ENCODE results near the gene EIF4A3.

The EIF4A3 gene

DNA sequence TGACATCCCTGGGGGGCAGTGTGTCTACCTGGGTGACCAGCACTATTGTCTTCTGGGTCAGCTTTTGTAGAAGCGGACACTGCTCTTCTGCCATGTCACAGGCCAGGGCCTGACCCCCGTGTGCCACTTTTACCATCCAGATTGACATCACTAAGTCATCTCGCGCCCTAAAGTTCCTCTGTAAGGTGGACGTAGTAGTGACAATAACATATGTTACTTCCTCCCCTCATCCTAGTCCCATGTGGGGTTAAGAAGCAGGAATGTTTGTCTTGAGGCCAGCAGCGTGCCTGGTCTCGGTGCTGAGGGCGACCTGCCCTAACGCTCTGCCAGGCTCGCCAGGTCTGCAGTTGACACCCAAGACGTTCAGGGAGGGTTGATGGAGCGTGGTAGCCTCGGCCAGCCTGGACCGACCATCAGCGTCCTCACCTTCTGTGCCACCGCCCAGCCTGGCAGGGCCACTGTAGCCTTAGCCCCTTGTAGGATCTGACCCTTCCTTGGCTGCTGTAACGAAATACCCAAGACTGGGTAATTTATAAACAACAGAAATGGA, 24.8 kb downstream of the EIF4A3 start:
- TF ChIP-seq Cebpa-rat (IDR thresholded peaks at IDR 0.05): no peak
- Histone ChIP-seq H3K4me2 (no peak overlapping the region), H3K4me1 (peaks cover 0 to 12% (median 6%) of the 10 kb centered on the region in 10 experiments; a peak in 10 of 20 replicates), H3K27ac (no peak overlapping the region), H3K36me3 (peaks cover 0 to 24% (median 0%) of the 10 kb centered on the region in 11 experiments; a peak in 6 of 22 replicates), H3K9ac (no peak overlapping the region), H3K9me3 (replicated peaks in 1 of 11) (no peaks in the 10 kb centered on the region), H3K4me3 (no peak overlapping the region), H3K27me3 (no peaks in the 10 kb centered on the region), H4K20me1 (peaks cover 0 to 16% (median 0%) of the 10 kb centered on the region in 11 experiments; a peak in 3 of 22 replicates)

DNA sequence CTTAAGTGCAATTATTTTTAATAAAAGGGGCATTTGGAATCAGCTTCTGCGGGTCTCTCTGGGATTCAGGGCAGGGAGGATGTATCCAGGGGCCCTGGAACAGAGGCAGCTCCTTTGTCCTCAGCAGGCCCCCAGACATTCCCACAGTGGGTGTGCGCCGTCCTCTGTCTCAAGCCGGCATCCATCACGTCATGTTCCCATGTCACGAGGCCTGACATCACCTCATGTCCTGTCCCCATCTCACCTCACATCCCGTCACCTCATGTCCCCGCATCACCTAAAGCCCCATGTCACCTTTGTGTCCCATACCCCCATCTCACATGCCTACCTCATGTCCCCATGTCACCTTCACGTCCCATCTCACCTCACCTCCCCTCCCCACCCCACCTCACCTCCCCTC, 27.1 kb downstream of the EIF4A3 start:
- H3K27me3 ChIP-seq: no peaks in the 10 kb centered on the region; a peak in 1 of 22 replicates
- no peak for TF ChIP-seq Cebpa-rat (IDR thresholded peaks at IDR 0.05)
- H3K4me1 ChIP-seq: peaks cover 0 to 12% (median 6%) of the 10 kb centered on the region in 10 experiments; a peak in 10 of 20 replicates

DNA sequence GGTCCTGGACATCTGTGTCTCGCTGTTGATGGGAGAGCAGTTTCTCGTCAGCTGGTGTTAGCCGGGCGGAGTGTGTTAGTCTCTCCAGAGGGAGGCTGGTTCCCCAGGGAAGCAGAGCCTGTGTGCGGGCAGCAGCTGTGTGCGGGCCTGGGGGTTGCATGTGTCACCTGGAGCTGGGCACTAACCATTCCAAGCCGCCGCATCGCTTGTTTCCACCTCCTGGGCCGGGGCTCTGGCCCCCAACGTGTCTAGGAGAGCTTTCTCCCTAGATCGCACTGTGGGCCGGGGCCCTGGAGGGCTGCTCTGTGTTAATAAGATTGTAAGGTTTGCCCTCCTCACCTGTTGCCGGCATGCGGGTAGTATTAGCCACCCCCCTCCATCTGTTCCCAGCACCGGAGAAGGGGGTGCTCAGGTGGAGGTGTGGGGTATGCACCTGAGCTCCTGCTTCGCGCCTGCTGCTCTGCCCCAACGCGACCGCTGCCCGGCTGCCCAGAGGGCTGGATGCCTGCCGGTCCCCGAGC, 27.6 kb downstream of the EIF4A3 start:
- Histone ChIP-seq H3K27ac (no peak overlapping the region), H3K9me3 (replicated peaks in 1 of 11) (peaks cover 8 to 14% (median 11%) of the 10 kb centered on the region in 11 experiments; a peak in 21 of 22 replicates), H4K20me1 (peaks cover 0 to 16% (median 0%) of the 10 kb centered on the region in 11 experiments; a peak in 3 of 22 replicates), H3K4me3 (no peak overlapping the region), H3K4me2 (peak overlapping the region in 7 of 11 experiments; percentile 28 to 55 (median 37); a peak in 11 of 22 replicates), H3K27me3 (no peaks in the 10 kb centered on the region; a peak in 1 of 22 replicates), H3K4me1 (peaks cover 0 to 17% (median 6%) of the 10 kb centered on the region in 10 experiments; a peak in 10 of 20 replicates), H3K9ac (peak overlapping the region in 2 of 11 experiments; percentile 7 to 19; a peak in 1 of 22 replicates), H3K36me3 (peaks cover 0 to 52% (median 0%) of the 10 kb centered on the region in 11 experiments; a peak in 6 of 22 replicates)
- TF ChIP-seq Cebpa-rat (IDR thresholded peaks at IDR 0.05): no peak

More for the DNA sequence above, 27.1 kb downstream of the EIF4A3 start:
- Histone ChIP-seq H3K36me3 (peaks cover 0 to 47% (median 0%) of the 10 kb centered on the region in 11 experiments; a peak in 6 of 22 replicates), H4K20me1 (peaks cover 0 to 16% (median 0%) of the 10 kb centered on the region in 11 experiments; a peak in 3 of 22 replicates), H3K9ac (no peak overlapping the region), H3K4me2 (no peak overlapping the region), H3K9me3 (replicated peaks in 1 of 11) (peaks cover 4 to 11% (median 8%) of the 10 kb centered on the region in 11 experiments; a peak in 21 of 22 replicates), H3K27ac (no peak overlapping the region), H3K4me3 (no peak overlapping the region)

DNA sequence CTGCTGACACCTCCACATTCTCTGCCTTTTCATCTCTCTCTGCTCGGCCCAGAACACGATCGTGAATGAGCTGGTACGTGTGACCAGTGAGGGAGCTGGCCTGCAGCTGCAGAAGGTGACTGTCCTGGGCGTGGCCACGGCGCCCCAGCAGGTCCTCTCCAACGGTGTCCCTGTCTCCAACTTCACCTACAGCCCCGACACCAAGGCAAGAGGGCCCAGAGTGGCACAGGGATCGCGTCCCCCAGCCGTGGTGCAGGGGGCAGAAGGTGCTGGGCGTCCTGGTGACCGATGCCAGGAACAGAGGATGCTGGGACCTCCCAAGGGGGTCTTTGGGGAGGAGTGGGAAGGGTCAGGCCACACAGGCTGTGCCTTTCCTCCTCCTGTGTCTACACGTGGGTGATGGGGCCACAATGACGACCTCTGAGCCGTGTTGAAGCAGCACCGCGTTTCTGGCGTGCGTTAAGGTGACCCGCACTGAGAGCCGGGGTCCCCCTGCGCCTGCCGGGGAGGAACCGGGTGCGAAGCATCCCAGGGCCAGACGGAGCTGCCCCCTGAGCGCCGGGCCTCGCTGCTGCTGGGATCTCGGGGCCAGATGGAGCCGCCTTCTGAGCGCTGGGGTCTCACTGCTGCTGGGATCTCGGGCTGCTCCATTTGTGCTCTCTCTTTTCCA, 28.2 kb downstream of the EIF4A3 start:
- no peak overlapping the region for H3K4me3 ChIP-seq
- peaks cover 0 to 22% (median 6%) of the 10 kb centered on the region in 10 experiments; a peak in 11 of 20 replicates for H3K4me1 ChIP-seq
- TF ChIP-seq Cebpa-rat (IDR thresholded peaks at IDR 0.05): no peak
- no peaks in the 10 kb centered on the region; a peak in 1 of 22 replicates for H3K27me3 ChIP-seq
- peak overlapping the region in 7 of 11 experiments; percentile 28 to 55 (median 37); a peak in 11 of 22 replicates for H3K4me2 ChIP-seq
- H3K27ac ChIP-seq: no peak overlapping the region
- peak overlapping the region in 2 of 11 experiments; percentile 7 to 19; a peak in 1 of 22 replicates for H3K9ac ChIP-seq
- H4K20me1 ChIP-seq: peaks cover 0 to 16% (median 0%) of the 10 kb centered on the region in 11 experiments; a peak in 3 of 22 replicates
- peaks cover 8 to 17% (median 11%) of the 10 kb centered on the region in 11 experiments; a peak in 21 of 22 replicates for H3K9me3 ChIP-seq (replicated peaks in 1 of 11)
- peaks cover 0 to 57% (median 0%) of the 10 kb centered on the region in 11 experiments; a peak in 6 of 22 replicates for H3K36me3 ChIP-seq

GRCh38 chr17:80117491-80118401, 29.2 kb downstream of the EIF4A3 start:
- H3K9me3 ChIP-seq (replicated peaks in 1 of 11): peaks cover 8 to 17% (median 11%) of the 10 kb centered on the region in 11 experiments; a peak in 21 of 22 replicates
- TF ChIP-seq Cebpa-rat (IDR thresholded peaks at IDR 0.05): no peak
- H3K4me3 ChIP-seq: no peak overlapping the region
- H3K9ac ChIP-seq: no peak overlapping the region
- peaks cover 0 to 5% (median 0%) of the 10 kb centered on the region in 11 experiments; a peak in 2 of 22 replicates for H3K27me3 ChIP-seq
- H3K4me1 ChIP-seq: peaks cover 2 to 32% (median 15%) of the 10 kb centered on the region in 10 experiments; a peak in 19 of 20 replicates
- no peak overlapping the region for H3K4me2 ChIP-seq
- H3K27ac ChIP-seq: no peak overlapping the region
- peaks cover 0 to 20% (median 0%) of the 10 kb centered on the region in 11 experiments; a peak in 9 of 22 replicates for H4K20me1 ChIP-seq
- peaks cover 0 to 67% (median 0%) of the 10 kb centered on the region in 11 experiments; a peak in 6 of 22 replicates for H3K36me3 ChIP-seq

DNA sequence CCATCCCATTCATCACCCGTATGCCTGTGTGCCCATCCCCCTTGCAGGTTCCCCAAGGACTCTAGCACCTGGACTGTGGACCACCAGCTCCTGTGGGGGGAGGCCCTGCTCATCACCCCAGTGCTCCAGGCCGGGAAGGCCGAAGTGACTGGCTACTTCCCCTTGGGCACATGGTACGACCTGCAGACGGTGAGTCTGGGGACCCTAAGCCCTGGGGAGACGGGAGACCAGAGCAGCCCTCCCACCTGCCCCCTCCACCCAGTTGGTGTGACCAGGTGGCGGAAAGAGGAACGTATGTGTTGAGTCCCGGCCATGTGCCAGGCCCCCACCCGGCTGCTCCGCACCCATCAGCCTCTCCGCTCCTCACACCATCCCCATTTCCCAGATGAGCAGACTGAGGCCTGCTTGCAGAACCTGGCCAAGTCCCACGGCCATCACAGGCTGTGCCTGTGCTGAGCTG, 30.0 kb downstream of the EIF4A3 start:
- peaks cover 10 to 40% (median 23%) of the 10 kb centered on the region in 10 experiments for H3K4me1 ChIP-seq
- no peak for TF ChIP-seq Cebpa-rat (IDR thresholded peaks at IDR 0.05)

DNA sequence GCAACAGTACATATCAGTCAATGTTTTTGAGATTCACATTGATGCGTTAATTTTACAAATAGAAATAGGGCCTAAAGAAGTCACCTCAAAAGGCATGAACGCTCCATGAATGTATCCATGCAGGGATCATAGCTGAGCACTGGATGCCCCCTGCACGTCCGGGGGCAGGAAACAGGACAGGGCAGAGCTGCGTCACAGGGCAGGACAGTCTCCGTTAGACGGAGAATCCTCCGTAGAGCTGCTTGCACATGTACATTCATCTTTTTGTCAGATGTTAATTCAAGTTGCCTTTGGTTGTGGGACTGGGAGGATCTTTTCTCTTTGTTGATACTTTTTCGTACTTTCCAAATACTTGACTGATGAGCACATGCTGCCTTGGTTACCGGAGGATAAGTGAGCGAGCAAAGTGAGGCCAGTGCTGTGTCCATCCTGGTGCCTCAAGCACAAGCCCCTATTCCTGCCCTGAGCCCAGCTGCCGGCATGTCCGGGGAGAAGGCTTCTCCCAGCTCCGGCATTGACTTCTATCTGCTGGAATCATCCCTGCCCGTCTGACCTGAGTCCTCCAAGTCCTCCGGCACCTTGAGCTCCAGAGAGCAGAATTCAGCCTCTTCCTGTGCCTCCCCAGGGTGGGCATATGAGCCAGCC, 30.5 kb downstream of the EIF4A3 start:
- Histone ChIP-seq H4K20me1 (peaks cover 0 to 33% (median 10%) of the 10 kb centered on the region in 11 experiments; a peak in 14 of 22 replicates), H3K27me3 (peaks cover 0 to 8% (median 0%) of the 10 kb centered on the region in 11 experiments; a peak in 2 of 22 replicates), H3K36me3 (peaks cover 0 to 77% (median 0%) of the 10 kb centered on the region in 11 experiments; a peak in 6 of 22 replicates), H3K9ac (no peak overlapping the region), H3K4me1 (peaks cover 15 to 46% (median 27%) of the 10 kb centered on the region in 10 experiments), H3K27ac (no peak overlapping the region), H3K9me3 (replicated peaks in 1 of 11) (peaks cover 8 to 17% (median 11%) of the 10 kb centered on the region in 11 experiments; a peak in 21 of 22 replicates), H3K4me3 (no peak overlapping the region), H3K4me2 (no peak overlapping the region)
- TF ChIP-seq Cebpa-rat (IDR thresholded peaks at IDR 0.05): no peak

More for the DNA sequence above, 30.0 kb downstream of the EIF4A3 start:
- Histone ChIP-seq H3K4me2 (no peak overlapping the region), H3K9ac (no peak overlapping the region), H3K27ac (no peak overlapping the region), H4K20me1 (peaks cover 0 to 27% (median 8%) of the 10 kb centered on the region in 11 experiments; a peak in 14 of 22 replicates), H3K4me3 (no peak overlapping the region), H3K36me3 (peaks cover 0 to 74% (median 0%) of the 10 kb centered on the region in 11 experiments; a peak in 6 of 22 replicates), H3K9me3 (replicated peaks in 1 of 11) (peaks cover 8 to 17% (median 11%) of the 10 kb centered on the region in 11 experiments; a peak in 21 of 22 replicates), H3K27me3 (peaks cover 0 to 8% (median 0%) of the 10 kb centered on the region in 11 experiments; a peak in 2 of 22 replicates)
